Suprapubic skin (tissue), 4 donors: ENCODE measurements around the gene SCO2. TPM values are rescaled to one million over a fixed set of nuclear protein-coding genes. Genes with fewer than 3 reads are reported as not detected.

Experiments
- DNase-seq, 2 donors: peaks; one replicate each; pipeline ENCODE4 v3.0.0-alpha.2; 2019; ENCODE audit warnings: low spot score in 2 of 2
- H3K27ac ChIP-seq: fragments of 200-600 bp; sonication (generic); one replicate; pipeline ENCODE4 v1.5.1; 2019
- H3K27me3 ChIP-seq: fragments of 200-600 bp; sonication (generic); one replicate; pipeline ENCODE4 v1.5.1; 2019
- H3K36me3 ChIP-seq: fragments of 200-600 bp; sonication (generic); one replicate; pipeline ENCODE4 v1.5.1; 2019
- H3K4me1 ChIP-seq: fragments of 200-600 bp; sonication (generic); one replicate; pipeline ENCODE4 v1.5.1; 2019
- H3K4me3 ChIP-seq: fragments of 200-600 bp; sonication (generic); one replicate; pipeline ENCODE4 v1.5.1; 2019; ENCODE audit warnings: mild to moderate bottlenecking
- H3K9me3 ChIP-seq: fragments of 200-600 bp; sonication (generic); one replicate; pipeline ENCODE4 v1.5.1; 2019
- EP300 ChIP-seq: sonication (generic); formaldehyde crosslinking; IDR thresholded peaks from one replicate; pipeline ENCODE4 v1.6.1; 2017; ENCODE audit warnings: antibody characterized with exemption
- POLR2A ChIP-seq, 2 donors: fragments of 450-650 bp; IDR thresholded peaks; one replicate each; pipeline ENCODE4 v1.6.1; 2017; ENCODE audit warnings: antibody characterized with exemption in 2 of 2, mild to moderate bottlenecking in 2 of 2, moderate library complexity in 2 of 2
- POLR2AphosphoS5 ChIP-seq, 3 donors: sonication (generic); formaldehyde crosslinking; IDR thresholded peaks; one replicate each; pipeline ENCODE4 v1.6.1; 2017; ENCODE audit warnings: antibody characterized with exemption in 3 of 3
- WGBS: methylation state at CpG from one replicate; pipeline ENCODE4 v1.1.5; 2018; 5-methylcytosine and 5-hydroxymethylcytosine counted together
- total RNA-seq, 4 donors: library from RNA; depleted of rRNA; stranded (reverse); fragments of >200 nt; gene quantifications; one replicate each; pipeline ENCODE4 v1.1.0, GENCODE V29; 2016
- TF ChIP-seq, protein P1 (sequence below), 2 donors: fragments of 200-600 bp in 1 of 2; fragments of 450-650 bp in 1 of 2; sonication (generic) in 1 of 2; IDR thresholded peaks; one replicate each; pipeline ENCODE4 v1.5.1; 2016 to 2019; ENCODE audit warnings: antibody characterized with exemption in 2 of 2, mild to moderate bottlenecking in 1 of 2, moderate library complexity in 1 of 2

SCO2 gene
- total RNA-seq, 4 donors from 2014 or later = 1.7 to 7.9 (median 4.7) TPM; not detected in 1

DNA sequence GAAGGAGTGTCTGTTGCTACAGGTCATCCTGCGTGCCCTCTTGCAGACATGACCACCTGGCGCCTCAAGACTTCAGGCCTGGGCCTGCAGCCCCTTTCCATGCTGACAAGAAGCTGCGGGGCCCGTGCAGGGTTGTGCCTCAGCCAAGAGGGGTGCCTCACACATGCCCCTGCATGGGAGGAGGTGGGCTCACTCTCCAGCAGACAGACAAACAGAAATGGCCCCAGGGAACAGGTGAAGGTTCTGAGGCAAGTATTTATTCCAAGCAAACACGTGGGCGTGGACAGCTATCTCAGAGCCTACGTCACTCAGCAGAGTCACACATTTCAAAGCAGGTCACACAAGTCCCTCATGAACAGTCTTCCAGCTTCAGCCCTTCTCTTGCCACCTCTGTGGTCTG is 43.2 kb upstream of the SCO2 start:
- TF ChIP-seq POLR2AphosphoS5 (IDR thresholded peaks at IDR 0.05) (no peak), EP300 (no peak), POLR2A (IDR thresholded peaks at IDR 0.05) (no peak)
- TF ChIP-seq, protein P1, sequence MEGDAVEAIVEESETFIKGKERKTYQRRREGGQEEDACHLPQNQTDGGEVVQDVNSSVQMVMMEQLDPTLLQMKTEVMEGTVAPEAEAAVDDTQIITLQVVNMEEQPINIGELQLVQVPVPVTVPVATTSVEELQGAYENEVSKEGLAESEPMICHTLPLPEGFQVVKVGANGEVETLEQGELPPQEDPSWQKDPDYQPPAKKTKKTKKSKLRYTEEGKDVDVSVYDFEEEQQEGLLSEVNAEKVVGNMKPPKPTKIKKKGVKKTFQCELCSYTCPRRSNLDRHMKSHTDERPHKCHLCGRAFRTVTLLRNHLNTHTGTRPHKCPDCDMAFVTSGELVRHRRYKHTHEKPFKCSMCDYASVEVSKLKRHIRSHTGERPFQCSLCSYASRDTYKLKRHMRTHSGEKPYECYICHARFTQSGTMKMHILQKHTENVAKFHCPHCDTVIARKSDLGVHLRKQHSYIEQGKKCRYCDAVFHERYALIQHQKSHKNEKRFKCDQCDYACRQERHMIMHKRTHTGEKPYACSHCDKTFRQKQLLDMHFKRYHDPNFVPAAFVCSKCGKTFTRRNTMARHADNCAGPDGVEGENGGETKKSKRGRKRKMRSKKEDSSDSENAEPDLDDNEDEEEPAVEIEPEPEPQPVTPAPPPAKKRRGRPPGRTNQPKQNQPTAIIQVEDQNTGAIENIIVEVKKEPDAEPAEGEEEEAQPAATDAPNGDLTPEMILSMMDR (IDR thresholded peaks at IDR 0.05) = no peak
- Histone ChIP-seq H3K4me1 (peaks cover 4% of the 10 kb centered on the region), H3K27me3 (no peaks in the 10 kb centered on the region), H3K4me3 (no peak overlapping the region), H3K27ac (no peak overlapping the region), H3K36me3 (peaks cover 29% of the 10 kb centered on the region), H3K9me3 (no peaks in the 10 kb centered on the region)
- DNase-seq = peak in 1 of 2 donors; percentile 46
- WGBS = 80% methylated on average over 5 of the region's 7 CpGs

DNA sequence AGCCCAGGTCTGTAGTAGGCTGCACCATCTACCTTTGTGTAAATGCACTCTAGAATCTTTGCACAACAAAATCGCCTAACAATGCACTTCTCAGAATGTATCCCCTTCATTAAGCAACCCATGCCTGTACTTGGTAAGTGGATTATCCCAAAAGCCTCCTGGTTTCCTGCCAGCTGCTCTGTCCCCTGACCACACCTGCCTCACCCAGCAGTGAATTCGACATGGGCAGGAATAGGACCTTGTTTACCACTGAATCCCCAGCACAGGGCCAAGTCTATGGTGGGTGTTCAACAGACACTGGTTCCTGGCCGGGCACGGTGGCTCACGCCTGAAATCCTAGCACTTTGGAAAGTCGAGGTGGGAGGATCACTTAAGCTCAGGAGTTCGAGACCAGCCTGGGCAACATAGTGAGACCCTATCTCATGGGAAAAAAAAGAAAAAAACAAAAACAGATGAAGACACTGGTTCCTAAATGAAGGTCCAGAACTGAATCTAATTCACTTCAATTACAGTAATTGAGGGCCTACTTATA is 42.4 kb upstream of the SCO2 start:
- peaks cover 29% of the 10 kb centered on the region for H3K36me3 ChIP-seq
- TF ChIP-seq, protein P1 (IDR thresholded peaks at IDR 0.05) = no peak
- TF ChIP-seq EP300 (no peak), POLR2AphosphoS5 (IDR thresholded peaks at IDR 0.05) (no peak), POLR2A (IDR thresholded peaks at IDR 0.05) (no peak)
- no peaks in the 10 kb centered on the region for H3K27me3 ChIP-seq
- no peaks in the 10 kb centered on the region for H3K9me3 ChIP-seq
- no peak overlapping the region for H3K27ac ChIP-seq
- peak in 1 of 2 donors; percentile 41 for DNase-seq
- H3K4me1 ChIP-seq = peaks cover 11% of the 10 kb centered on the region
- H3K4me3 ChIP-seq = no peak overlapping the region
- 99% methylated on average over 7 of the region's 7 CpGs for WGBS

DNA sequence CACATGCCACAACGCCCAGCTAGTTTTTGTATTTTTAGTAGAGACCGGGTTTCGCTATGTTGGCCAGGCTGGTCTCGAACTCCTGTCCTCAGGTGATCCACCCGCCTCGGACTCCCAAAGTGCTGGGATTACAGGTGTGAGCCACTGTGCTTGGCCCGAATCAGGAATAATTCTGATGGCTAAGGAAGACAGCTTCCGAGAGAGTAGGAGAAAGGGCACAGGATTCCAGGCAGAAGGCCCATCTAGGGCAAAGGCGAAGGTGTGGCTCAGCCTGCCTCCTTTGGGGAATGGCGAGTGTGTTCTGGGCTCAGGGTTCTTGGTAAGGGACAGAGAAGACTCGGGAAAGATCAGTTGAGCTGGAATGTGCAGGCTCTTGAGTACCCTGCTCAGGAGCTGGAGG is 38.9 kb upstream of the SCO2 start:
- WGBS = 81% methylated on average over 11 of the region's 11 CpGs
- Histone ChIP-seq H3K27ac (no peak overlapping the region), H3K27me3 (no peaks in the 10 kb centered on the region), H3K4me3 (no peak overlapping the region), H3K36me3 (peaks cover 3% of the 10 kb centered on the region), H3K9me3 (no peaks in the 10 kb centered on the region), H3K4me1 (peaks cover 16% of the 10 kb centered on the region)
- DNase-seq = no peak
- no peak for TF ChIP-seq POLR2A (IDR thresholded peaks at IDR 0.05)
- TF ChIP-seq EP300 = no peak
- TF ChIP-seq POLR2AphosphoS5 (IDR thresholded peaks at IDR 0.05) = no peak
- TF ChIP-seq, protein P1 (IDR thresholded peaks at IDR 0.05) = no peak

DNA sequence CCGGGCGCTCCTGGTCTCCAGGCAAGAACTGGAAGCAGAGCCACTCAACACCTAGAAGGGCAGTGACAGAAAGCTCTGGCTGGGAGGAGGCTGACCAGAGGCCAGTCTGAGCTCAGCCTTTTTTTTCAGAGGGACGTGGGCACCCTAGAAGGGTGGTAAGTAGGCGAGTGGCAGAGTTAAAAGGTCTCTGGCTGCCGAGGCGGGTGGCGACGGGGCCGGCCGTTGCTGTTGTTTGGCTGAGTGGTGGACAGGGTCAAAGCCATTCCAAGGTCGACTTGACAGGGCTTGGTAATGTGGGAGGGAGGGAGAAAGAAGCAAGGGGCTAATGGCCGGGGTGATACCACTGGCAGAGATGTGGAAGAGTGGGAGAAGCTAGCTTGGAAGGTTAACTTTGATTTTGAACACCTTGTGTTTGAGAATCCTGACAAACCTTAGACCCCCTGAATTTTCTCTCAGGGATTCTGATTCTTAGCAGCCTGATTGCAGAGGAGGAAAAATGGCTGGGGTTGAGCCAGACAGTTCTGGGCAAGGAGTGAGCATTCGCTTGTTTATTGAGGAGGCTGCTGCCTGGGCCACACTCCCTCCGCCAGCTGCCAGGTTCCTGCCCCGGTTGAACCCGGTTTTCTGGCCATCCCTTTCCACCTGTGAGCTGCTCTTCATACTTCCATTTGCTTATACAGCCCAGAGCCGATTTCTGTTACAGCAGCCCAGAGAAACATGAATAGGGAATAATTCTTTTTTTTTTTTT is 38.2 kb upstream of the SCO2 start:
- peak overlapping the region; percentile 69 for H3K27ac ChIP-seq
- 23% methylated on average over 15 of the region's 17 CpGs for WGBS
- H3K36me3 ChIP-seq = no peaks in the 10 kb centered on the region
- no peak for DNase-seq
- H3K27me3 ChIP-seq = no peaks in the 10 kb centered on the region
- peaks cover 16% of the 10 kb centered on the region for H3K4me1 ChIP-seq
- H3K9me3 ChIP-seq = no peaks in the 10 kb centered on the region
- no peak for TF ChIP-seq POLR2AphosphoS5 (IDR thresholded peaks at IDR 0.05)
- no peak for TF ChIP-seq EP300
- TF ChIP-seq, protein P1 (IDR thresholded peaks at IDR 0.05) = no peak
- TF ChIP-seq POLR2A (IDR thresholded peaks at IDR 0.05) = no peak
- peak overlapping the region; percentile 67 for H3K4me3 ChIP-seq
